Measurements from ENCODE around the gene EDDM13. TPM values are rescaled to one million over a fixed set of nuclear protein-coding genes. Genes with fewer than 3 reads are reported as not detected.

EDDM13 gene
- total and polyA plus RNA-seq, 2 of the 8 experiments (the other 6 are each of a cell fraction or from before 2014, with no cell fraction given) = not detected

- H3K9me3 ChIP-seq (ENCODE audit: insufficient read depth in 2 of 2, low read depth in 1 of 2, low read length in 1 of 2) = no peaks in the 10 kb centered on the region
- H3K4ac ChIP-seq (replicated peaks; ENCODE audit: insufficient read length, low read depth, low read length) = no peak overlapping the region
- H4K8ac ChIP-seq (ENCODE audit: extremely low read depth, insufficient read depth, low read length) = no peak overlapping the region
- no peak overlapping the region for H3K56ac ChIP-seq (replicated peaks; ENCODE audit: insufficient read length, low read depth, low read length)
- H3K27me3 ChIP-seq (replicated peaks in 1 of 4; ENCODE audit: control insufficient read depth in 3 of 4, extremely low read depth in 1 of 4, insufficient read depth in 3 of 4, low read length in 3 of 4) = no peaks in the 10 kb centered on the region
- no peak overlapping the region for H3K4me3 ChIP-seq (ENCODE audit: extremely low read depth in 1 of 4, insufficient read depth in 2 of 4, low read depth in 3 of 4, low read length in 4 of 4)
- ChIA-PET POLR2A (ENCODE audit: partially characterized antibody) (no interaction called here), CTCF (ENCODE audit: partially characterized antibody) (interaction anchor here (0.7 to 2.0 kb wide), 5 partner anchors 8 to 147 kb away, joined by 3 to 14 read pairs (median 5); no protein-coding TSS in a partner anchor)
- H3K14ac ChIP-seq (ENCODE audit: insufficient read length) = no peak overlapping the region
- no peak overlapping the region for H3K27ac ChIP-seq (ENCODE audit: low read depth, low read length)
- no peak overlapping the region for H4K91ac ChIP-seq (replicated peaks; ENCODE audit: insufficient read length, low read length)
- no peak overlapping the region for H4K5ac ChIP-seq (ENCODE audit: insufficient read length, low read depth, low read length)
- H2BK5ac ChIP-seq (ENCODE audit: low read depth, low read length) = no peak overlapping the region
- H3K9ac ChIP-seq (replicated peaks in 1 of 4; ENCODE audit: extremely low read depth in 1 of 4, low read depth in 3 of 4, low read length in 3 of 4) = no peak overlapping the region
- H3K18ac ChIP-seq (ENCODE audit: extremely low read depth, low read length) = no peak overlapping the region
- no peaks in the 10 kb centered on the region for H3K36me3 ChIP-seq (ENCODE audit: control insufficient read depth in 2 of 4, insufficient read depth in 4 of 4, low read length in 3 of 4)
- H3K79me1 ChIP-seq (ENCODE audit: low read depth, low read length) = no peaks in the 10 kb centered on the region
- H2BK20ac ChIP-seq (ENCODE audit: low read length) = no peak overlapping the region
- no peak overlapping the region for H3K4me2 ChIP-seq (ENCODE audit: insufficient read depth in 1 of 2, low read depth in 2 of 2, low read length in 2 of 2)
- no peak overlapping the region for H2AK5ac ChIP-seq (ENCODE audit: low read depth, low read length)
- no peak overlapping the region for H2BK120ac ChIP-seq (replicated peaks; ENCODE audit: low read depth, low read length)
- H3K23ac ChIP-seq (ENCODE audit: insufficient read length) = no peak overlapping the region
- no peak overlapping the region for H2BK15ac ChIP-seq (ENCODE audit: low read length)
- no peak overlapping the region for H2BK12ac ChIP-seq (ENCODE audit: low read depth, low read length)
- FAIRE-seq (no peak), DNase-seq (ENCODE audit: low read depth in 1 of 2, low spot score in 2 of 2) (no peak)
- H4K20me1 ChIP-seq (replicated peaks in 1 of 2; ENCODE audit: control insufficient read depth in 1 of 2, insufficient read depth in 2 of 2, low read length in 2 of 2) = peaks cover 0 to 2% of the 10 kb centered on the region in 2 experiments
- H3K23me2 ChIP-seq (ENCODE audit: low read depth, low read length) = no peaks in the 10 kb centered on the region
- H2AFZ ChIP-seq (ENCODE audit: low read length) = no peak overlapping the region
- 78 to 100% methylated on average over 1 to 7 of the region's 9 CpGs for WGBS, 2 experiments (ENCODE audit: extremely low coverage in 1 of 2, insufficient coverage in 1 of 2, insufficient read length in 1 of 2, insufficient replicate concordance in 2 of 2, low coverage in 1 of 2, low lambda C conversion rate in 2 of 2, missing lambda C conversion rate in 1 of 2)
- no peaks in the 10 kb centered on the region for H3K79me2 ChIP-seq (ENCODE audit: control insufficient read depth in 1 of 2, insufficient read depth in 2 of 2, low read length in 2 of 2)
- no peaks in the 10 kb centered on the region for H3K4me1 ChIP-seq (replicated peaks in 1 of 4; ENCODE audit: control insufficient read depth in 3 of 4, insufficient read depth in 4 of 4, low read length in 3 of 4)
- TF ChIP-seq RXRA (IDR thresholded peaks at IDR 0.05; ENCODE audit: insufficient read depth, low read depth, low read length) = no peak
- no peak for TF ChIP-seq NANOG (IDR thresholded peaks at IDR 0.05; ENCODE audit: insufficient read depth, low read depth, low read length, poor library complexity, severe bottlenecking)
- no peak for TF ChIP-seq KDM1A (IDR thresholded peaks at IDR 0.05; ENCODE audit: borderline replicate concordance, low read length)
- TF ChIP-seq EZH2 (IDR thresholded peaks at IDR 0.05; ENCODE audit: low read depth, low read length, severe bottlenecking) = no peak
- no peak for TF ChIP-seq RNF2 (IDR thresholded peaks at IDR 0.05; ENCODE audit: borderline replicate concordance, low read depth, low read length, missing control alignments, poor library complexity, severe bottlenecking)
- TF ChIP-seq JUND (IDR thresholded peaks at IDR 0.05; ENCODE audit: low read length) = no peak
- TF ChIP-seq RAD21 (IDR thresholded peaks at IDR 0.05 in 1 of 2, conservative IDR thresholded peaks at IDR 0.05 in 1 of 2; ENCODE audit: low read depth in 2 of 2, low read length in 2 of 2) = no peak
- no peak for TF ChIP-seq SP4 (IDR thresholded peaks at IDR 0.05; ENCODE audit: low read length)
- TF ChIP-seq POU5F1 (IDR thresholded peaks at IDR 0.05; ENCODE audit: low read depth, low read length) = no peak
- TF ChIP-seq RFX5 (IDR thresholded peaks at IDR 0.05; ENCODE audit: borderline replicate concordance, low read depth, low read length) = no peak
- no peak for TF ChIP-seq SIX5 (IDR thresholded peaks at IDR 0.05; ENCODE audit: low read depth, low read length)
Observed at GRCh38 chr19:56301886-56302620, 29.5 kb downstream of the EDDM13 start.
